DND-41 (cell line): ENCODE results near the gene TBC1D22A.

Experiments used
- EZH2 ChIP-seq: IDR thresholded peaks from 3 replicates; pipeline ENCODE4 v1.6.1; 2012; ENCODE audit warnings: borderline replicate concordance, low read depth, mild to moderate bottlenecking, moderate library complexity, low read length, inconsistent platforms; ENCODE audit not compliant: severe bottlenecking
- TF ChIP-seq, protein P1 (sequence below): IDR thresholded peaks from 2 replicates; pipeline ENCODE4 v1.5.1; 2012; ENCODE audit warnings: borderline replicate concordance, low read length, moderate library complexity, mild to moderate bottlenecking; ENCODE audit not compliant: poor library complexity, severe bottlenecking; ENCODE audit errors: extremely low read depth

DNA sequence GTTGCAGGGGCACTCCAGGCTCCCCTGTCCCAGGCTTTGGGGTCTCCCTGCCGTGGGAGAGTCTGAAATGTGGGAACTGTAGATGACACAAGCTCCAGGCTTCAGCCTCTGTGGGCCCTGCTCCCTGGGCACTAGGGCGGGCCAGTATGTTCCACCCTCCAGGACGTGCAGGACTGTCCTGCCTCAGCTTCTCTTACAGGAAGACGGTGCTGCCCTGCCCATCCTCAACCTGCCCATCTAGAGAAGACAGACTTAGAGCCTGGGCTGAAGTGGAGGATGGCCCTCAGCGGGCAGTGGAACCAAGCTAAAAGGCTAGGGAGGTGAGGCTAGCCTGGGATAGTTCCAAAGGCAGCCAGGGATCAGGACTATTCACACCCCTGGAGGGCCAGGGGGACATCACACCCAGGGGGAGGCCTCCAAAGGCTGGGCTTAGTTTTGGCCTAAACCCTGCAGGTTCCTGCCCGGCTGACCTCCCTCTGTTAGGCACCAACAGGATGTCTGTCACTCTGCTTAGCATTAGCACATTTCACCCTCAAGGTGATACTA lies 20.4 kb upstream of the TBC1D22A start:
- TF ChIP-seq, protein P1, sequence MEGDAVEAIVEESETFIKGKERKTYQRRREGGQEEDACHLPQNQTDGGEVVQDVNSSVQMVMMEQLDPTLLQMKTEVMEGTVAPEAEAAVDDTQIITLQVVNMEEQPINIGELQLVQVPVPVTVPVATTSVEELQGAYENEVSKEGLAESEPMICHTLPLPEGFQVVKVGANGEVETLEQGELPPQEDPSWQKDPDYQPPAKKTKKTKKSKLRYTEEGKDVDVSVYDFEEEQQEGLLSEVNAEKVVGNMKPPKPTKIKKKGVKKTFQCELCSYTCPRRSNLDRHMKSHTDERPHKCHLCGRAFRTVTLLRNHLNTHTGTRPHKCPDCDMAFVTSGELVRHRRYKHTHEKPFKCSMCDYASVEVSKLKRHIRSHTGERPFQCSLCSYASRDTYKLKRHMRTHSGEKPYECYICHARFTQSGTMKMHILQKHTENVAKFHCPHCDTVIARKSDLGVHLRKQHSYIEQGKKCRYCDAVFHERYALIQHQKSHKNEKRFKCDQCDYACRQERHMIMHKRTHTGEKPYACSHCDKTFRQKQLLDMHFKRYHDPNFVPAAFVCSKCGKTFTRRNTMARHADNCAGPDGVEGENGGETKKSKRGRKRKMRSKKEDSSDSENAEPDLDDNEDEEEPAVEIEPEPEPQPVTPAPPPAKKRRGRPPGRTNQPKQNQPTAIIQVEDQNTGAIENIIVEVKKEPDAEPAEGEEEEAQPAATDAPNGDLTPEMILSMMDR, result no peak
- no peak for TF ChIP-seq EZH2
